PC-3 (cell line): ENCODE results near the gene SAMMSON. TPM values are rescaled to one million over a fixed set of nuclear protein-coding genes. Genes with fewer than 3 reads are reported as not detected.

ENCODE experiments used
- ATAC-seq: fragments of 200-7000 bp; cut with Tn5 transposase; 2 replicates; pipeline ENCODE4 v1.9.1; 2020; ENCODE audit warnings: mild to moderate bottlenecking, moderate library complexity
- BruUV-seq: library from RNA; stranded (reverse); fragments of 400-500 nt; replicated peaks from 2 replicates; lab custom pipeline; 2021; lab: Mats Ljungman, UMichigan
- CTCF ChIA-PET: fragments of 300-600 bp; sonication (Branson Sonifier 250); formaldehyde crosslinking; loops from one replicate; lab custom pipeline; 2022; ENCODE audit warnings: antibody characterized with exemption; lab: Charles Lee
- POLR2A ChIA-PET: fragments of 300-600 bp; sonication (Branson Sonifier 250); formaldehyde crosslinking; loops from one replicate; lab custom pipeline; 2022; ENCODE audit warnings: antibody characterized with exemption; ENCODE audit not compliant: unreplicated experiment; lab: Charles Lee
- DNase-seq: peaks from one replicate; pipeline ENCODE4 v3.0.0-alpha.2; 2015
- H2AFZ ChIP-seq: fragments of 300-600 bp; sonication (generic); 2 replicates; pipeline ENCODE4 v1.6.0; 2016; ENCODE audit warnings: antibody characterized with exemption, low read length
- H3F3A ChIP-seq: fragments of 300-600 bp; sonication (generic); one replicate; pipeline ENCODE4 v1.6.0; 2017; ENCODE audit warnings: antibody characterized with exemption, low read length, control low read depth, mild to moderate bottlenecking; ENCODE audit not compliant: unreplicated experiment
- H3K27ac ChIP-seq: fragments of 300-600 bp; sonication (generic); 2 replicates; pipeline ENCODE4 v1.5.1; 2016; ENCODE audit warnings: mild to moderate bottlenecking, low read length
- H3K27me3 ChIP-seq: fragments of 300-600 bp; sonication (generic); 2 replicates; pipeline ENCODE4 v1.6.1; 2016; ENCODE audit warnings: low read length, mixed read lengths
- H3K36me3 ChIP-seq: fragments of 300-600 bp; sonication (generic); 2 replicates; pipeline ENCODE4 v1.6.1; 2016; ENCODE audit warnings: low read depth, mixed run types, low read length, mixed read lengths
- H3K4me1 ChIP-seq: fragments of 300-600 bp; sonication (generic); 2 replicates; pipeline ENCODE4 v1.5.1; 2016; ENCODE audit warnings: low read length; ENCODE audit not compliant: insufficient read depth
- H3K4me2 ChIP-seq: fragments of 300-600 bp; sonication (generic); 2 replicates; pipeline ENCODE4 v1.6.0; 2016; ENCODE audit warnings: low read length
- H3K4me3 ChIP-seq: fragments of 300-600 bp; sonication (generic); 2 replicates; pipeline ENCODE4 v1.5.1; 2016; ENCODE audit warnings: mild to moderate bottlenecking, low read length, mixed read lengths
- H3K79me2 ChIP-seq: fragments of 300-600 bp; sonication (generic); 2 replicates; pipeline ENCODE4 v1.6.1; 2017; ENCODE audit warnings: low read length, mixed read lengths
- H3K9ac ChIP-seq: fragments of 300-600 bp; sonication (generic); 2 replicates; pipeline ENCODE4 v1.6.0; 2016; ENCODE audit warnings: mild to moderate bottlenecking, low read length
- H3K9me2 ChIP-seq: fragments of 300-600 bp; sonication (generic); replicated peaks from 2 replicates; pipeline ENCODE4 v1.6.1; 2016; ENCODE audit warnings: mixed run types, low read length, mixed read lengths
- H3K9me3 ChIP-seq: fragments of 300-600 bp; sonication (generic); 2 replicates; pipeline ENCODE4 v1.6.1; 2016; ENCODE audit warnings: low read length, mixed read lengths
- H4K20me1 ChIP-seq: fragments of 300-600 bp; sonication (generic); 2 replicates; pipeline ENCODE4 v1.6.1; 2016; ENCODE audit warnings: low read length, mixed read lengths
- CTCF ChIP-seq: fragments of 300-600 bp; sonication (generic); conservative IDR thresholded peaks from 2 replicates; pipeline ENCODE4 v1.5.1; 2017; ENCODE audit warnings: antibody characterized with exemption, low read depth, mild to moderate bottlenecking, low read length
- EZH2 ChIP-seq: fragments of 300-600 bp; sonication (generic); IDR thresholded peaks from one replicate; pipeline ENCODE4 v1.6.1; 2017; ENCODE audit warnings: antibody characterized with exemption, mild to moderate bottlenecking, low read length; ENCODE audit not compliant: unreplicated experiment
- EZH2phosphoT487 ChIP-seq: fragments of 300-600 bp; sonication (generic); IDR thresholded peaks from 2 replicates; pipeline ENCODE4 v1.6.1; 2018; ENCODE audit warnings: mild to moderate bottlenecking, antibody characterized with exemption, low read length, borderline replicate concordance
- intact Hi-C: fragments of 100-400 bp; cut with micrococcal nuclease; formaldehyde crosslinking; loops from 2 replicates; pipeline ENCODE4 v1.9.0; 2023
- total RNA-seq: library from RNA; depleted of rRNA; stranded (reverse); fragments of >200 nt; gene quantifications from 2 replicates; pipeline ENCODE4 v1.2.3, GENCODE V29; 2014

Gene SAMMSON
- total RNA-seq, 1 experiment from 2014 or later, result not detected

DNA sequence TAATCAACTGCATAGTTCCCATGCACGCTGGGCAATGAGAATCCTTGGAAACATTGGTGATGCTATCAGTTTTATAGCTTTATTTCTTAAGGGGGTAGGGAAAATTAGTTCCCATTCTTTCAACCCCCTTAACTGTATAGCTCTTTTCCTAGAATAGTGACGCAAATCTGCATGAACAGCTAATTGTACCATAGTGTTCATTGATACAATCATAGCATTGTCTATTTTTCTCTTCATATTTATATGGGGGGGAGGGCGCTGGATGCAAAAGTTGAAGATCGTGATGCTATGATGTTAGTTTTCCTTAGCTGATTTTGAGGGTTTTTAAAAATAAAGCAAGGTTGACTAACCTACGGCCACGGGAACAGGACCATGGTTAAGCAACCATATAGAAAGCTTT, 32.4 kb upstream of the SAMMSON start:
- Histone ChIP-seq H3F3A (no peaks in the 10 kb centered on the region), H3K36me3 (no peaks in the 10 kb centered on the region), H4K20me1 (no peaks in the 10 kb centered on the region), H3K79me2 (no peaks in the 10 kb centered on the region), H3K27me3 (no peaks in the 10 kb centered on the region), H3K27ac (no peak overlapping the region), H3K4me1 (no peaks in the 10 kb centered on the region), H2AFZ (no peak overlapping the region), H3K9me3 (no peaks in the 10 kb centered on the region), H3K9me2 (no peaks in the 10 kb centered on the region), H3K9ac (no peak overlapping the region), H3K4me2 (no peak overlapping the region), H3K4me3 (no peak overlapping the region)
- TF ChIP-seq CTCF, result no peak
- TF ChIP-seq EZH2phosphoT487, result no peak
- no peak for TF ChIP-seq EZH2
- intact Hi-C loops, result no loop called here
- CTCF ChIA-PET, result no interaction called here
- POLR2A ChIA-PET, result no interaction called here
- ATAC-seq, result no peak
- no TSS peak for BruUV-seq
- no peak for DNase-seq

DNA sequence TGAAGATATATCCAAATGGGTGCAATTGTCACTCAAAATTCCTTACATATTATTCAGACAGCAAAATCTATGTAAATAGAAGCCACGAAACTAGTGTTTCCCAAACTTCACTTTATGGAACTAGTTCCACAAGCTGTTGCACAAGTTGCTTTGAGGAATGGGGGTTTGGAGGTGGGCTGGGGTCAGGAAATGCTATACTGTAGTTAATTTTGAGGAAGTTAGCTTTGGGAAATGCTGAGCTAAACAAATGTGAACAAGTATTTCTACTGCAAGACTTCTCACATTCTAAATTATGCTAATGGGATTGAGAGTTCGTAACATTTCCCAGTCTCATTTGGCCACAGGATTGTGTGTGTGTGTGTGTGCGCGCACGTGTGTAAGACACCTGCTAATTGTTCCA, 28.7 kb upstream of the SAMMSON start:
- Histone ChIP-seq H3K79me2 (no peaks in the 10 kb centered on the region), H3K9ac (no peak overlapping the region), H3K9me3 (no peaks in the 10 kb centered on the region), H3F3A (no peaks in the 10 kb centered on the region), H3K27me3 (no peaks in the 10 kb centered on the region), H3K9me2 (no peaks in the 10 kb centered on the region), H3K4me2 (no peak overlapping the region), H4K20me1 (no peaks in the 10 kb centered on the region), H3K4me1 (no peaks in the 10 kb centered on the region), H2AFZ (no peak overlapping the region), H3K27ac (no peak overlapping the region), H3K36me3 (no peaks in the 10 kb centered on the region), H3K4me3 (no peak overlapping the region)
- intact Hi-C loops, result no loop called here
- no peak for DNase-seq
- POLR2A ChIA-PET, result no interaction called here
- BruUV-seq, result no TSS peak
- TF ChIP-seq CTCF (no peak), EZH2phosphoT487 (no peak), EZH2 (no peak)
- ATAC-seq, result no peak
- CTCF ChIA-PET, result no interaction called here

DNA sequence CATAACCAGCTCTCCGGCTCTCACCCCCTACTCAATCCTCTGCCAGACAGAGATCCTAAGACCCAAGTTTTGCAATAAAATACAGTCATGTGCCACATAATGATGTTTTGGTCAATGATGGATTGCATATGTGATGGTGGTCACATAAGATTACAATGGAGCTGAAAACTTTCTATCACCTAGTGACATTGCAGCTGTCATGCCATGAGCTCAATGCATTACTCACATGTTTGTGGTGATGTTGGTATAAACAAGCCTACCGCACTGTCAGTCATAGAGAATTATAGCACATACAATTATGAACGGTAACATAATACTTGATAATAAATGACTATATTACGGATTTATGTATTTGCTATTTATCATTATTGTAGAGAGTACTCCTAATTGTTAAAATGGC, 26.9 kb upstream of the SAMMSON start:
- no peaks in the 10 kb centered on the region for H4K20me1 ChIP-seq
- H3K36me3 ChIP-seq, result no peaks in the 10 kb centered on the region
- ChIA-PET CTCF (interaction anchor here (0.6 kb wide), 1 partner anchor 65 kb away, joined by 3 read pairs; no protein-coding TSS in a partner anchor), POLR2A (no interaction called here)
- H3K4me1 ChIP-seq, result no peaks in the 10 kb centered on the region
- no TSS peak for BruUV-seq
- DNase-seq (no peak), ATAC-seq (no peak)
- H2AFZ ChIP-seq, result no peak overlapping the region
- no peak overlapping the region for H3K4me3 ChIP-seq
- no peak overlapping the region for H3K27ac ChIP-seq
- no peak for TF ChIP-seq CTCF
- no peak for TF ChIP-seq EZH2
- no peak for TF ChIP-seq EZH2phosphoT487
- no peaks in the 10 kb centered on the region for H3F3A ChIP-seq
- no peaks in the 10 kb centered on the region for H3K27me3 ChIP-seq
- H3K4me2 ChIP-seq, result no peak overlapping the region
- H3K9me3 ChIP-seq, result no peaks in the 10 kb centered on the region
- H3K9ac ChIP-seq, result no peak overlapping the region
- no peaks in the 10 kb centered on the region for H3K9me2 ChIP-seq
- no peaks in the 10 kb centered on the region for H3K79me2 ChIP-seq
- intact Hi-C loops, result no loop called here
